Suprapubic skin (tissue), 3 donors: ENCODE data around the gene PDIA6.

Experiments
- CTCF ChIP-seq, 2 donors: fragments of 200-600 bp in 1 of 2; fragments of 450-650 bp in 1 of 2; sonication (generic) in 1 of 2; IDR thresholded peaks; one replicate each; pipeline ENCODE4 v1.5.1; 2016 to 2019; ENCODE audit warnings: antibody characterized with exemption in 2 of 2, mild to moderate bottlenecking in 1 of 2, moderate library complexity in 1 of 2
- POLR2A ChIP-seq, 2 donors: fragments of 450-650 bp; IDR thresholded peaks; one replicate each; pipeline ENCODE4 v1.6.1; 2017; ENCODE audit warnings: antibody characterized with exemption in 2 of 2, mild to moderate bottlenecking in 2 of 2, moderate library complexity in 2 of 2

GRCh38 chr2:10862330-10862729, 49.7 kb upstream of the PDIA6 start:
- TF ChIP-seq CTCF (IDR thresholded peaks at IDR 0.05), result no peak
- TF ChIP-seq POLR2A (IDR thresholded peaks at IDR 0.05), result no peak
